ENCODE measurements around the gene ACSL5. TPM values are rescaled to one million over a fixed set of nuclear protein-coding genes. Genes with fewer than 3 reads are reported as not detected.

ACSL5 gene
- total RNA-seq, 1 donor = 8.6 TPM

DNA sequence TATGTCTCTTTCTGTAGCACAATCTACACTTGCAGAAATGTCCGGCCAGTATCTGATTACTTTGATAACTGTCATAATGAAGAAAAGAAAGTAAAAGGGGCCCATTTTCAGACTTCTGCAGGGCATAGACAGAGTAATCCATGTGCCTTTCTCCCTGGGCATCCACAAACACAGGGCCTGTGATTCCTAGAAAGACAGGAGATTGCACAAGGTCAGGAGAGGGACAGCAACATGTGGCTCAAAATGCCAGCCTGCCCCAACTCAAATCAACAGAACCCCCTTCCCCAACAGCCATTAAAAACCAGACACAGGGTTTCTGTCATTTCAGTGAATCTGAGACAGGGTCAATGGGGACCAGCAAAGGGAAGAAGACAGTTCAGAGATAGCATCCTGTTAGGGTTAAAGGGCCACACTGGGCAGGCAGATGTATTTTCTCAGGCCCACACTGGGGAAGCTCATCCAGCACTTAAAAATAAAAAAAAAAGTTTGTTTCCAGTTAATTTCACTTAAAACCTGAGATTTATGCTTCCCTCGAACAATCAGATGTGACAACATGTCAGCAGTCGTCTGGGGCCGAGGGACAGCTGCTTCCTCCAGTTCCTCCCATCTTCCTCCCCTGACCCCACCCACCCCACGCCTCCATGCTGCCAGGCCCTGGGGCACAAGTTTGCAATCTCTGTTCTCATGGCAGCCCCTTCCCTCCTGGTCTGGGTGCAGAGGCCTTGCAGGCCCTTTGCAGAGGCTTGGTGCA lies 30.7 kb upstream of the ACSL5 start:
- no peak for DNase-seq (ENCODE audit: low read depth)
- TF ChIP-seq, protein P1, sequence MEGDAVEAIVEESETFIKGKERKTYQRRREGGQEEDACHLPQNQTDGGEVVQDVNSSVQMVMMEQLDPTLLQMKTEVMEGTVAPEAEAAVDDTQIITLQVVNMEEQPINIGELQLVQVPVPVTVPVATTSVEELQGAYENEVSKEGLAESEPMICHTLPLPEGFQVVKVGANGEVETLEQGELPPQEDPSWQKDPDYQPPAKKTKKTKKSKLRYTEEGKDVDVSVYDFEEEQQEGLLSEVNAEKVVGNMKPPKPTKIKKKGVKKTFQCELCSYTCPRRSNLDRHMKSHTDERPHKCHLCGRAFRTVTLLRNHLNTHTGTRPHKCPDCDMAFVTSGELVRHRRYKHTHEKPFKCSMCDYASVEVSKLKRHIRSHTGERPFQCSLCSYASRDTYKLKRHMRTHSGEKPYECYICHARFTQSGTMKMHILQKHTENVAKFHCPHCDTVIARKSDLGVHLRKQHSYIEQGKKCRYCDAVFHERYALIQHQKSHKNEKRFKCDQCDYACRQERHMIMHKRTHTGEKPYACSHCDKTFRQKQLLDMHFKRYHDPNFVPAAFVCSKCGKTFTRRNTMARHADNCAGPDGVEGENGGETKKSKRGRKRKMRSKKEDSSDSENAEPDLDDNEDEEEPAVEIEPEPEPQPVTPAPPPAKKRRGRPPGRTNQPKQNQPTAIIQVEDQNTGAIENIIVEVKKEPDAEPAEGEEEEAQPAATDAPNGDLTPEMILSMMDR (IDR thresholded peaks at IDR 0.05; ENCODE audit: insufficient read depth, low read depth, low read length) = no peak

DNA sequence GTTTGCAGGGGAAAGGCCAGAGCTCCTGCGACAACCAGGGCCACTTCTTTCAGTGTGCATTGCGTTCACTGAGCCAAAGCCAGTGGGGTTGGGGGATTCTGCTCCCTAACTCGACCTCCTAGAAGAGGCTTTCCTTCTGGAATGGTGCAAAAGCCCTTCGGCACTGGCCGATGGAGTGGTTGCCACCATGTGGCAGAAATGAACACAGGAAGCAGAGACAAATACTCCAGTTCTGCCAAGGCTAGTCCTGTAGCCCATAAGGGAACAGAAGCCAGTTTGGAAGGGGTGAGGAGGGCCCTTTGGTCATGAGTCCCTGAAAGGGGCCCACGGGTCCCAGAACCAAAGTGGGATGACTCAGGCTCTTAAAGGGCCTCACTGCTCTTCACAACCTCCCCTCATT lies 29.7 kb upstream of the ACSL5 start:
- TF ChIP-seq, protein P1 (IDR thresholded peaks at IDR 0.05; ENCODE audit: insufficient read depth, low read depth, low read length) = no peak
- no peak for DNase-seq (ENCODE audit: low read depth)
- H3K4me3 ChIP-seq (ENCODE audit: low read depth, low read length) = no peak overlapping the region

More for the DNA sequence above, 30.7 kb upstream of the ACSL5 start:
- no peak overlapping the region for H3K4me3 ChIP-seq (ENCODE audit: low read depth, low read length)

DNA sequence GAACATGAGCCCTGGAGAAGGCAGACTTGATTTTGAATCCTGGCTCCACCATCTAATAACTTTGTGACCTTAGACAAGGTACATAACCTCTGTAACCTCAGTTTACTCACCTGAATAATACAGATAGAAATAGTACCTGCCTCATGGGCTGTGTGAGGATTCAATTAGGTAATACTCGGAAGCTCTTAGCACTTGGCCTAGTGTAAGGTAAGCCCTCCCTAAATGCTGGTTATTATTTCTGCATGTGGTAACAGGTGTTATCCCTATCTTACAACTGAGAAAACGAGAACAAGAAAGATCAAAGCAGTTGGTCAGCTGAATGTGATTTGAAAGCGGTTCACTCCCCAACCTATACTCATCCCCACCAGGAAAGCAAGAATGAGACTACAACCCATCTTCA lies 28.7 kb upstream of the ACSL5 start:
- TF ChIP-seq, protein P1 (IDR thresholded peaks at IDR 0.05; ENCODE audit: insufficient read depth, low read depth, low read length) = no peak
- no peak for DNase-seq (ENCODE audit: low read depth)
- H3K4me3 ChIP-seq (ENCODE audit: low read depth, low read length) = no peak overlapping the region

DNA sequence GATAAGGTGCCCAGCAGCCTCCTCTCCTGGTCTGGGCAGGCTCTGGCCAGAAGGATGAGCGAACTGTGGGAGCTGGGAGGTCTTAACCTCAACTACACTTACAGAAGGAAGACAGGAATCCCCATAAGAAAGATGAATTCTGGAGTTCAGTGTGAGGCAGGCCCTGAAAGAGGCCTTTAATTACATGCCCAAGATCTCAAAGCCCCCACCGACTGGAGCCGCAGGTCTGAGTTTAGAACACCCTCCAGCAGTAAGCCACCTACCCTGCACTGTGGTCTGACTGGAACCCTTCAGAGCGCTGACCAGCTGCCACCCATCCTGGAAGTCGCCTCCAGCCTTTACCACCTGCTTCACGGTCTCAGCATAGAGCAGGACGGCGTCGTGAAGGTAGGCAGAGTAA lies 28.2 kb upstream of the ACSL5 start:
- DNase-seq (ENCODE audit: low read depth) = no peak
- TF ChIP-seq, protein P1 (IDR thresholded peaks at IDR 0.05; ENCODE audit: insufficient read depth, low read depth, low read length) = no peak
- H3K4me3 ChIP-seq (ENCODE audit: low read depth, low read length) = no peak overlapping the region

DNA sequence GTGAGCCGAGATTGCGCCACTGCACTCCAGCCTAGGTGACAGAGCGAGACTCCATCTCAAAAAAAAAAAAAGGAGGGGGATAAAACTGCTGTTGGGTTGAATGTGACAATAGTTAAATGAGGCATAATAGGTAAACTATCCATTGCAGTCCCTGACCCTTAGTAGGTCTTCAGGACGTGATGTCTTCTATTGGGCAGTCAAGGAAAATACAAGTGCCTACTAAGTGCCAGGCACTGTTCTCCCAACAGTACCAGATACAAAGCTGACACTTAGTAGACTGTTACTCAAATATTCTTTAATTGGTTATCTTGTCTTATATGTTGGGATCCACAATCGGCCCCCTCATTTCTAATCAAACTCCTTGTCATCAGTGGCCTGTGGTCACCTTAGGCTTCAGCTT lies 27.1 kb upstream of the ACSL5 start:
- TF ChIP-seq, protein P1 (IDR thresholded peaks at IDR 0.05; ENCODE audit: insufficient read depth, low read depth, low read length) = no peak
- DNase-seq (ENCODE audit: low read depth) = no peak

DNA sequence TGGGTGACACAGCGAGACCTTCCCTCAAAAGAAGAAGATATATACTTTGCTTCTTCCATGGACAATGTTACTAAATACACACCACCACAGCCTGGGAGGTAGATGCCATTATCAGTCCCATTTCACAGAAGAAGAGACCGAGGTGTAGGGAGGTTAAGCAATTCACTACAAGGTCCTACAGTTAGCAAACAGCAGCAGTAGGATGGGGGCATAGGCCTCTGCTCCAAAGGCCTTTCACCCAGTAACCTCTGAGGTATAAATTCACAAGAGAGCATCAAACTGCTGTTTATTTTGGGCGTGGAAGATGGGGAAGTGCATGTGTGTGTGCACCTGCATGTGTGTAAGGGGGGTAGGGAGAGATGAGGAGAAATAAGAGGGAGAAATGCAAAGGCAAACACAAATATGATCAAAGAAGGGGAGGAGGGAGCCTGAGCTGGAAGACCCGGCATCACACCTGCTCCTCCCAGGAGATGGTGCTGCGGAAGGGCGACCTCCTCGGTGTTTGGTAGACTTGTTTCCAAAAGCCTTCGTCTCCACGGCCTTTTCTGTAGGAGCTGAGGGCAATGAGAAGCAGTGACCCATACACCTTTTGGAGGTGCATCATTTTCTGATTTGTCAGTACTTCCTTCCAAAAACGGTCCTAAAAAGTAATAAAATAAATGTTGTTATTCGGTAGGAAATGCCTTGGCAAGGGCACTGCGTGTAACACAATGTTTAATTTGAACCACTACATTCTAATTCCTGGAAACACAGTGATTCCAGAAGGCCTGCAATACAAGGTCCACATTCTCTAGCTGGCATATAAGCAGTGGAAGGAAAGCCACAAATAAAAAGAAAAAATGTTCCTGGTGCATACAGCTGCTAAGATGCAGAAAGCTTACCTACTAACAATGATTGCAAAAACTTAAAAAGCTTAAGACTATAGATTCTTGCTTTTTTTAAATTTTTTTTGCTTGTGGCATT lies 25.9 kb upstream of the ACSL5 start:
- TF ChIP-seq, protein P1 (IDR thresholded peaks at IDR 0.05; ENCODE audit: insufficient read depth, low read depth, low read length) = no peak
- H3K4me3 ChIP-seq (ENCODE audit: low read depth, low read length) = no peak overlapping the region
- DNase-seq (ENCODE audit: low read depth) = no peak

More for the DNA sequence above, 27.1 kb upstream of the ACSL5 start:
- H3K4me3 ChIP-seq (ENCODE audit: low read depth, low read length) = no peak overlapping the region

Data from fibroblast of villous mesenchyme (primary cell).